ENCODE results near the gene CEP126. TPM values are rescaled to one million over a fixed set of nuclear protein-coding genes. Genes with fewer than 3 reads are reported as not detected.

Gene CEP126
- total RNA-seq, 1 donor from 2014 or later: 4.1 TPM

GRCh38 chr11:102006835-102007566 lies 92.2 kb downstream of the CEP126 start:
- no peak for DNase-seq (ENCODE audit: low spot score)
- Mint-ChIP-seq H3K4me3 (ENCODE audit: unreplicated experiment) (no peak overlapping the region), H3K4me1 (ENCODE audit: low read depth) (peaks cover 38% of the 10 kb centered on the region), H3K27me3 (ENCODE audit: low read depth) (no peaks in the 10 kb centered on the region), H3K27ac (ENCODE audit: unreplicated experiment) (peak overlapping the region; percentile 64), H3K36me3 (ENCODE audit: low read depth) (peaks cover 2% of the 10 kb centered on the region), H3K9me3 (ENCODE audit: low read depth) (no peaks in the 10 kb centered on the region)
- TF ChIP-seq, protein P1, sequence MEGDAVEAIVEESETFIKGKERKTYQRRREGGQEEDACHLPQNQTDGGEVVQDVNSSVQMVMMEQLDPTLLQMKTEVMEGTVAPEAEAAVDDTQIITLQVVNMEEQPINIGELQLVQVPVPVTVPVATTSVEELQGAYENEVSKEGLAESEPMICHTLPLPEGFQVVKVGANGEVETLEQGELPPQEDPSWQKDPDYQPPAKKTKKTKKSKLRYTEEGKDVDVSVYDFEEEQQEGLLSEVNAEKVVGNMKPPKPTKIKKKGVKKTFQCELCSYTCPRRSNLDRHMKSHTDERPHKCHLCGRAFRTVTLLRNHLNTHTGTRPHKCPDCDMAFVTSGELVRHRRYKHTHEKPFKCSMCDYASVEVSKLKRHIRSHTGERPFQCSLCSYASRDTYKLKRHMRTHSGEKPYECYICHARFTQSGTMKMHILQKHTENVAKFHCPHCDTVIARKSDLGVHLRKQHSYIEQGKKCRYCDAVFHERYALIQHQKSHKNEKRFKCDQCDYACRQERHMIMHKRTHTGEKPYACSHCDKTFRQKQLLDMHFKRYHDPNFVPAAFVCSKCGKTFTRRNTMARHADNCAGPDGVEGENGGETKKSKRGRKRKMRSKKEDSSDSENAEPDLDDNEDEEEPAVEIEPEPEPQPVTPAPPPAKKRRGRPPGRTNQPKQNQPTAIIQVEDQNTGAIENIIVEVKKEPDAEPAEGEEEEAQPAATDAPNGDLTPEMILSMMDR (IDR thresholded peaks at IDR 0.05): no peak

DNA sequence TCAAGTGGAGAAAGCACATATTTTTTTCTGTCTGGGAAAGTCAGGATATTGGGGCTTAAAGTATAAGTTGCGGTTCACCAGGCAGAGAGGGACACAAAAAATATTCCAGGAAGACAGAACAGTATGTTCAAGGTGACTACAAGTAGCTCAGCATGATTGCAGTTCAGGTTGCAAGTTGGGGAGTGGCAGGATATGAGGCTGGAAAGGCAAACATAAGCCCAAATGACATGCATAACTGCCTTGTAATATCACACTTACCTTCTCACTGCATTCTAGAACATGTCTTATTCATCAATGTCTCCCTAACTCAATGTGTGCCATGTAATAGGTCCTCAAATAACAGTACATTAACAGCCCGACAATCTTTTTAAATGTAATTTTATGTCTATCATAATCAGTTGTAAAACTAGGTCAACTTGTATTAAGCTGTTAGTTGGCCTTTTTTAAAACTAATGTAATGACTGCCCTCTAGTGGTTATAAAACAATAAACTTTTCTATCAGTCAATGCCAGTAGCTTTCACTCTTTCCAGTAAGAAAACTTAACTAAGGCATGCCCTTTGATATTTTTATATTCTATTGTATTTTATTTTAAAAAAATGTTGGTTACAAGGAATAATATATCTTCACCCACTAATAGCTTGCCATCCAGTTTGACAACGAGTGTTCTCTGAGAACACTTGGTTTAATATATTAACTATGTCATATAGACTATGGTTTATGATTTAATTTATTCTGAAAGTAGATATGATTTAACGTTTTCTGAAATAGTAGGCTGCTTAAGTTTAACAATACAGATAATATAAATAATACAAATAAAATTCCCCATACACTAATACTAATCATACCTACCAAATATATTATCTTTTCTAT lies 93.0 kb downstream of the CEP126 start:
- peak overlapping the region; percentile 64 for H3K27ac Mint-ChIP-seq (ENCODE audit: unreplicated experiment)
- no peaks in the 10 kb centered on the region for H3K9me3 Mint-ChIP-seq (ENCODE audit: low read depth)
- DNase-seq (ENCODE audit: low spot score): no peak
- H3K4me3 Mint-ChIP-seq (ENCODE audit: unreplicated experiment): no peak overlapping the region
- peaks cover 43% of the 10 kb centered on the region for H3K4me1 Mint-ChIP-seq (ENCODE audit: low read depth)
- no peaks in the 10 kb centered on the region for H3K27me3 Mint-ChIP-seq (ENCODE audit: low read depth)
- H3K36me3 Mint-ChIP-seq (ENCODE audit: low read depth): no peaks in the 10 kb centered on the region
- TF ChIP-seq, protein P1 (IDR thresholded peaks at IDR 0.05): peak; percentile 91

DNA sequence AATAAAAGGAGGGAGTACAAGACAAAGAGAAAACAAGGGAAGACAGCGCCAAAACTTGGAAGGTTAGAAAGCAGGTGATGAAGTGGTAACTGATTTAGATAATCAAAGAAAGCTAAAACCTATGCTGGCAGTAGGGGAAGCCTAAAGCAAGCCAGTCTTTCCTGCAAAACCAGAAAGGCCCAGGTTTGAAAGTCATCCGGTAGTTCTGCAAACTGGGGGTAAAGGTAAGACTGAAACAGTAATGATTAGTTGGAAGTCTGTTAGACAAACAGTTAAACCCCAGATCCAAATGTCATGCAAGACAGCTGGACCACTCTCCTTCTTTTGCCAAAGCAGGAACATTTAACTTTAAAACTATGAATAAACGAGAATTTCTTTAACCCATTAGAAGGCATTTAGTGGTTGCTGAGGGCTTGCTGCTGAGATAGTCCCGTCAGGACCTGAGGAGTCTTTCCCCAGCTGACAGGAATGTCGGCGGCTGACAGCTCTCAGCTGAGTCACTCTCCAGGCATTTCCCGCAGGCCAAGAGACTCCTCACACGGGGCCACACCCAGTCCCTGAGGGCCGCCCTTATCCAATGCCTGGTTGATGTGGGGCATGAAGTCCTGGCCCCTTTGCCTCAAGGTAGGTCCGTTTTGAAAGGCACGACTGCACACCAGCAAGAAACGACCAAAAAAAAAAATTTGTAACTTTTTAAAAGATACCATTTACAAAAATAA lies 96.1 kb downstream of the CEP126 start:
- TF ChIP-seq, protein P1 (IDR thresholded peaks at IDR 0.05): no peak
- Mint-ChIP-seq H3K4me1 (ENCODE audit: low read depth) (peaks cover 40% of the 10 kb centered on the region), H3K27me3 (ENCODE audit: low read depth) (no peaks in the 10 kb centered on the region), H3K9me3 (ENCODE audit: low read depth) (no peaks in the 10 kb centered on the region), H3K27ac (ENCODE audit: unreplicated experiment) (peak overlapping the region; percentile 67), H3K36me3 (ENCODE audit: low read depth) (no peaks in the 10 kb centered on the region), H3K4me3 (ENCODE audit: unreplicated experiment) (peak overlapping the region; percentile 25)
- peak; percentile 96 for DNase-seq (ENCODE audit: low spot score)

DNA sequence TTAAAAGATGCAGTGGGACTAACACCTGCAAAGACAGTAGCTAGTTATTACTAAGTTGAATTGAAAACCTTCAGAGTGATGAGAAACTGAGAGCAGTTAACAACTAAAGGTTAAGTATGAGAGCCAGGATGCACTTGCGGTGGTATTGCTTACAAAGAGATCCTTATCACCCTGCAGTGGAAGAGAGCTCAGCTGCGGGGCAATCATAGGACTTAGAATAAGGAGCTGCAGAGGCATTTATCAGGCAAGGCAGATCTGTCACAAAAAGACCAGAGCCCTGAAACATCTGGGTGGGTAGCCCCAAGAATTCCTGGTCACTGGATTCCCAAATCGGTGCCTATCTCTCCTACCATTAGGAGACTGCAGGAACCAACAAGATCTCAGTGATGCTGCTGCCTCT lies 98.1 kb downstream of the CEP126 start:
- Mint-ChIP-seq H3K36me3 (ENCODE audit: low read depth) (no peaks in the 10 kb centered on the region), H3K27ac (ENCODE audit: unreplicated experiment) (no peak overlapping the region), H3K4me1 (ENCODE audit: low read depth) (peaks cover 35% of the 10 kb centered on the region), H3K9me3 (ENCODE audit: low read depth) (no peaks in the 10 kb centered on the region), H3K4me3 (ENCODE audit: unreplicated experiment) (no peak overlapping the region), H3K27me3 (ENCODE audit: low read depth) (no peaks in the 10 kb centered on the region)
- TF ChIP-seq, protein P1 (IDR thresholded peaks at IDR 0.05): no peak
- DNase-seq (ENCODE audit: low spot score): no peak

DNA sequence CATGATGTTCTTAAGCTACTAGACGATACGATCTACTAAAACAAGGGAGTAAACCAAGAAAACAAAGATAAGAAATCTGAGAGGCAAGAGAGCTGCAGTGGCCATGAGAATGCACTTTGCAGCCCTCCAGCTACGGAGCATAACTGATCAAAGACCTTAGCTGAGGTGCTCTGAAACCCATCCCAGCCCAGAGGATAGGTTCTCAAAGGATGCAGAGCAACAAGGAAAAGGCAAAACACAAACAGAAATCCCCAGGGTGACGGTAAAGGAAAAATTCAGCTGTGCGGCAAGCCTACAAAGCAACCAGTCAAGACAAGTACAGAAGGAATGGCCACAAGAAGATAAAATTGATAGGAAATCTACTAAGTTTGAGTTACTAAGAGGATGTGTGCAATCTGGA lies 99.9 kb downstream of the CEP126 start:
- H3K27me3 Mint-ChIP-seq (ENCODE audit: low read depth): no peaks in the 10 kb centered on the region
- TF ChIP-seq, protein P1 (IDR thresholded peaks at IDR 0.05): no peak
- H3K4me3 Mint-ChIP-seq (ENCODE audit: unreplicated experiment): no peak overlapping the region
- no peaks in the 10 kb centered on the region for H3K36me3 Mint-ChIP-seq (ENCODE audit: low read depth)
- H3K9me3 Mint-ChIP-seq (ENCODE audit: low read depth): no peaks in the 10 kb centered on the region
- DNase-seq (ENCODE audit: low spot score): no peak
- H3K27ac Mint-ChIP-seq (ENCODE audit: unreplicated experiment): no peak overlapping the region
- peaks cover 33% of the 10 kb centered on the region for H3K4me1 Mint-ChIP-seq (ENCODE audit: low read depth)
